ENCODE measurements around the gene GSPT1.

GSPT1 gene

GRCh38 chr16:11841026-11841425 is 74.7 kb downstream of the GSPT1 start:
- Histone ChIP-seq H4K20me1 (ENCODE audit: insufficient read depth, low read length) (no peaks in the 10 kb centered on the region), H3K36me3 (replicated peaks; ENCODE audit: insufficient read depth, low read length) (peaks cover 43% of the 10 kb centered on the region), H3K4me2 (ENCODE audit: low read depth, low read length) (no peak overlapping the region), H3K4me1 (ENCODE audit: low read length) (no peaks in the 10 kb centered on the region), H2AFZ (ENCODE audit: low read length) (no peak overlapping the region), H3K9me3 (replicated peaks; ENCODE audit: insufficient read depth, low read length) (no peaks in the 10 kb centered on the region), H3K9ac (ENCODE audit: low read length) (no peak overlapping the region), H3K79me2 (ENCODE audit: low read length) (peaks cover 48% of the 10 kb centered on the region), H3K27ac (ENCODE audit: low read length) (no peak overlapping the region), H3F3A (ENCODE audit: insufficient read depth, low read length) (peaks cover 12% of the 10 kb centered on the region; the same call in 1 of the 2 replicates), H3K4me3 (ENCODE audit: low read length) (no peak overlapping the region), H3K9me2 (replicated peaks; ENCODE audit: insufficient read depth, low read length) (no peaks in the 10 kb centered on the region), H3K27me3 (replicated peaks; ENCODE audit: insufficient read depth, low read length) (no peaks in the 10 kb centered on the region)
- TF ChIP-seq EZH2phosphoT487 (IDR thresholded peaks at IDR 0.05; ENCODE audit: low read length), result no peak
- TF ChIP-seq EZH2 (optimal IDR thresholded peaks at IDR 0.05; ENCODE audit: low read depth, low read length), result no peak
- no peak for TF ChIP-seq CTCF (IDR thresholded peaks at IDR 0.05; ENCODE audit: low read length)
- DNase-seq, result no peak

GRCh38 chr16:11836650-11837244 is 79.0 kb downstream of the GSPT1 start:
- Histone ChIP-seq H3K36me3 (replicated peaks; ENCODE audit: insufficient read depth, low read length) (peaks cover 30% of the 10 kb centered on the region), H3K4me3 (ENCODE audit: low read length) (no peak overlapping the region), H3K4me2 (ENCODE audit: low read depth, low read length) (no peak overlapping the region), H4K20me1 (ENCODE audit: insufficient read depth, low read length) (no peaks in the 10 kb centered on the region), H3K9me2 (replicated peaks; ENCODE audit: insufficient read depth, low read length) (no peaks in the 10 kb centered on the region), H3F3A (ENCODE audit: insufficient read depth, low read length) (peaks cover 19% of the 10 kb centered on the region), H3K9ac (ENCODE audit: low read length) (no peak overlapping the region), H3K79me2 (ENCODE audit: low read length) (peaks cover 12% of the 10 kb centered on the region), H3K4me1 (ENCODE audit: low read length) (no peaks in the 10 kb centered on the region), H3K27me3 (replicated peaks; ENCODE audit: insufficient read depth, low read length) (no peaks in the 10 kb centered on the region), H3K27ac (ENCODE audit: low read length) (no peak overlapping the region), H3K9me3 (replicated peaks; ENCODE audit: insufficient read depth, low read length) (no peaks in the 10 kb centered on the region), H2AFZ (ENCODE audit: low read length) (no peak overlapping the region)
- no peak for DNase-seq
- TF ChIP-seq EZH2 (optimal IDR thresholded peaks at IDR 0.05; ENCODE audit: low read depth, low read length) (no peak), CTCF (IDR thresholded peaks at IDR 0.05; ENCODE audit: low read length) (no peak), EZH2phosphoT487 (IDR thresholded peaks at IDR 0.05; ENCODE audit: low read length) (no peak)

DNA sequence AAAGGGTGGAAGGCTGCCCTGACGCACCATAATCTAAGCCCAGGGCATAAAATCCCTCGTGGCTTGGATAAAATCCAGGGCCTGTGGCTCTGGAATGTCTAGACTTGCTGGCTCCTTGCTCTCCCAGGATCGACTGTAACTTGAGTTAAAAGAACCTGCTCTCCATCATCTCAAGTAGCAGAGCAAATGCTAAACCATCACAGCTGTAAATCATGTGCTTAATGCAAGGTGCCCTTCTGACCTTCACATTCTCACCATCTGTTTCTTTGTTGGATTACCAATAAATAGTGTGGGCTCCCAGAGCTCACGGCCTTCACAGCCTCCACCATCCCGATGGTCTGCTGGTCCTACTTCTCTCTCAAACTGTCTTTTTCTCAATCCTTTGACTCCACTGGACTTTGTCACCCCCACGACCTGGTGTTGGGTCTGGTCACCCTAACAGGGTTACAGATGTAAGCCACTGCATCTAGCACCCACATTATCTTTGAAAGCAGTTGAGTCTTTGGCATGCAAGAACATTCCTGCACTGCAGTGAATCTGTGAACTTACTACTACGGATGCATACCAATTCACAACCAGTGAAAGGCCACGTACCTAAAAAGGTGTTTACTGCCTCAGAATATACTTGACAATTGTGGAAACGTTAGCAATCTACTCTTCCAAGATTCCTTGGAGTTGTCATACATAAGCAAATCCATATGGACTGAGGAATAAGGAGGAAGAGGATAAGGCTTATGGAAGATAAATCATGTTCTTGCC is 79.7 kb downstream of the GSPT1 start:
- no peak overlapping the region for H3K4me3 ChIP-seq (ENCODE audit: low read length)
- H4K20me1 ChIP-seq (ENCODE audit: insufficient read depth, low read length), result no peaks in the 10 kb centered on the region
- H3K27me3 ChIP-seq (replicated peaks; ENCODE audit: insufficient read depth, low read length), result no peaks in the 10 kb centered on the region
- no peak overlapping the region for H3K4me2 ChIP-seq (ENCODE audit: low read depth, low read length)
- H3K9me2 ChIP-seq (replicated peaks; ENCODE audit: insufficient read depth, low read length), result no peaks in the 10 kb centered on the region
- H3F3A ChIP-seq (ENCODE audit: insufficient read depth, low read length), result peaks cover 19% of the 10 kb centered on the region
- H2AFZ ChIP-seq (ENCODE audit: low read length), result no peak overlapping the region
- no peak for DNase-seq
- H3K27ac ChIP-seq (ENCODE audit: low read length), result no peak overlapping the region
- TF ChIP-seq CTCF (IDR thresholded peaks at IDR 0.05; ENCODE audit: low read length) (no peak), EZH2phosphoT487 (IDR thresholded peaks at IDR 0.05; ENCODE audit: low read length) (no peak), EZH2 (optimal IDR thresholded peaks at IDR 0.05; ENCODE audit: low read depth, low read length) (no peak)
- no peaks in the 10 kb centered on the region for H3K9me3 ChIP-seq (replicated peaks; ENCODE audit: insufficient read depth, low read length)
- H3K9ac ChIP-seq (ENCODE audit: low read length), result no peak overlapping the region
- no peaks in the 10 kb centered on the region for H3K4me1 ChIP-seq (ENCODE audit: low read length)
- peaks cover 6% of the 10 kb centered on the region for H3K79me2 ChIP-seq (ENCODE audit: low read length)
- peaks cover 24% of the 10 kb centered on the region for H3K36me3 ChIP-seq (replicated peaks; ENCODE audit: insufficient read depth, low read length)
